IMR-90 (cell line): ENCODE measurements around the gene PXYLP1. TPM values are rescaled to one million over a fixed set of nuclear protein-coding genes. Genes with fewer than 3 reads are reported as not detected.

ENCODE experiments used
- ATAC-seq: fragments of 200-7000 bp; cut with Tn5 transposase; 2 replicates; pipeline ENCODE4 v1.9.1; 2020; ENCODE audit warnings: low read depth, mild to moderate bottlenecking, moderate library complexity
- BruUV-seq: library from RNA; stranded (reverse); fragments of 400-500 nt; replicated peaks from 2 replicates; lab custom pipeline; 2021; lab: Mats Ljungman, UMichigan
- CTCF ChIA-PET: fragments of 300-600 bp; formaldehyde crosslinking; extraction: SDS; loops from one replicate; lab custom pipeline; 2021; ENCODE audit warnings: antibody characterized with exemption; lab: Yijun Ruan, JAX
- POLR2A ChIA-PET: fragments of 300-600 bp; sonication (Branson Sonifier 250); formaldehyde crosslinking; loops from one replicate; lab custom pipeline; 2022; ENCODE audit warnings: antibody characterized with exemption; ENCODE audit not compliant: unreplicated experiment; lab: Charles Lee
- DNase-seq: peaks from one replicate; pipeline ENCODE4 v3.0.0; 2013
- H2AFZ ChIP-seq: replicated peaks from 2 replicates; pipeline ENCODE3; 2013; ENCODE audit warnings: low read length, mild to moderate bottlenecking; ENCODE audit not compliant: poor library complexity
- H2AK5ac ChIP-seq: 2 replicates; pipeline ENCODE4 v1.6.1; 2013; ENCODE audit warnings: low read depth, low read length, inconsistent platforms
- H2AK9ac ChIP-seq: replicated peaks from 2 replicates; pipeline ENCODE3; 2013; ENCODE audit warnings: mild to moderate bottlenecking, low read depth, low read length, moderate library complexity; ENCODE audit not compliant: poor library complexity
- H2BK120ac ChIP-seq: 2 replicates; pipeline ENCODE4 v1.6.1; 2013; ENCODE audit warnings: low read depth, low read length, inconsistent platforms
- H2BK15ac ChIP-seq: 3 replicates; pipeline ENCODE4 v1.6.1; 2013; ENCODE audit warnings: low read depth, low read length, inconsistent platforms
- H2BK20ac ChIP-seq: 2 replicates; pipeline ENCODE4 v1.6.1; 2013; ENCODE audit warnings: low read depth, mild to moderate bottlenecking, inconsistent platforms, low read length, moderate library complexity
- H2BK5ac ChIP-seq: 2 replicates; pipeline ENCODE4 v1.6.1; 2013; ENCODE audit warnings: mild to moderate bottlenecking, low read depth, low read length, inconsistent platforms; ENCODE audit not compliant: poor library complexity, severe bottlenecking
- H3K14ac ChIP-seq: replicated peaks from 2 replicates; pipeline ENCODE4 v1.6.1; 2013; ENCODE audit warnings: low read depth, low read length, inconsistent platforms
- H3K18ac ChIP-seq: 2 replicates; pipeline ENCODE4 v1.6.1; 2013; ENCODE audit warnings: low read depth, low read length, control low read depth
- H3K23ac ChIP-seq: 2 replicates; pipeline ENCODE4 v1.6.1; 2013; ENCODE audit warnings: low read depth, low read length, inconsistent platforms
- H3K27ac ChIP-seq: 2 replicates; pipeline ENCODE4 v1.5.1; 2013; ENCODE audit warnings: mild to moderate bottlenecking, control low read depth, low read length; ENCODE audit not compliant: insufficient read depth
- H3K27me3 ChIP-seq: 2 replicates; pipeline ENCODE4 v1.6.1; 2013; ENCODE audit warnings: low read length; ENCODE audit not compliant: control insufficient read depth, insufficient read depth
- H3K36me3 ChIP-seq: 2 replicates; pipeline ENCODE4 v1.6.1; 2013; ENCODE audit warnings: low read length, mixed read lengths; ENCODE audit not compliant: control insufficient read depth, insufficient read depth
- H3K4ac ChIP-seq: 2 replicates; pipeline ENCODE4 v1.6.1; 2013; ENCODE audit warnings: low read depth, low read length, inconsistent platforms
- H3K4me1 ChIP-seq: 2 replicates; pipeline ENCODE4 v1.6.1; 2013; ENCODE audit warnings: low read length, mixed read lengths; ENCODE audit not compliant: control insufficient read depth, insufficient read depth
- H3K4me2 ChIP-seq: 2 replicates; pipeline ENCODE4 v1.6.1; 2013; ENCODE audit warnings: low read depth, mild to moderate bottlenecking, control low read depth, low read length, moderate library complexity
- H3K4me3 ChIP-seq: 2 replicates; pipeline ENCODE4 v1.5.1; 2013; ENCODE audit warnings: low read depth, mild to moderate bottlenecking, control low read depth, low read length, moderate library complexity; ENCODE audit not compliant: insufficient read depth
- H3K56ac ChIP-seq: 2 replicates; pipeline ENCODE4 v1.6.1; 2013; ENCODE audit warnings: low read length, inconsistent platforms; ENCODE audit not compliant: insufficient read depth; ENCODE audit errors: extremely low read depth
- H3K79me1 ChIP-seq, 2 experiments: 2 replicates each; pipeline ENCODE4 v1.6.1; 2013; ENCODE audit warnings: low read length in 2 of 2, inconsistent platforms in 1 of 2, low read depth in 1 of 2
- H3K9ac ChIP-seq: 2 replicates; pipeline ENCODE4 v1.6.1; 2013; ENCODE audit warnings: low read depth, low read length, control low read depth
- H3K9me1 ChIP-seq: 2 replicates; pipeline ENCODE4 v1.6.1; 2013; ENCODE audit warnings: low read length, inconsistent platforms; ENCODE audit not compliant: insufficient read depth
- H3K9me3 ChIP-seq: 2 replicates; pipeline ENCODE4 v1.6.1; 2013; ENCODE audit warnings: low read length; ENCODE audit not compliant: control insufficient read depth, insufficient read depth
- H4K20me1 ChIP-seq: 2 replicates; pipeline ENCODE4 v1.6.1; 2013; ENCODE audit warnings: low read length, inconsistent platforms; ENCODE audit not compliant: insufficient read depth
- H4K5ac ChIP-seq: 2 replicates; pipeline ENCODE4 v1.6.1; 2013; ENCODE audit warnings: mild to moderate bottlenecking, low read depth, low read length, control low read depth
- H4K8ac ChIP-seq, 2 experiments: 2 replicates each; pipeline ENCODE4 v1.6.1; 2013; ENCODE audit warnings: low read depth in 2 of 2, low read length in 2 of 2, control low read depth in 1 of 2, inconsistent platforms in 1 of 2
- H4K91ac ChIP-seq: 2 replicates; pipeline ENCODE4 v1.6.1; 2013; ENCODE audit warnings: low read depth, low read length, inconsistent platforms; ENCODE audit not compliant: insufficient read depth
- BHLHE40 ChIP-seq: fragments of 150-350 bp; IDR thresholded peaks from 2 replicates; pipeline ENCODE4 v1.6.1; 2016; ENCODE audit warnings: mild to moderate bottlenecking, low read depth, low read length
- CEBPB ChIP-seq: IDR thresholded peaks from 2 replicates; pipeline ENCODE4 v1.6.1; 2012; ENCODE audit warnings: low read depth, low read length, improper control_type of control experiment
- CHD1 ChIP-seq: IDR thresholded peaks from 2 replicates; pipeline ENCODE4 v1.6.1; 2012; ENCODE audit warnings: low read depth, low read length, improper control_type of control experiment
- CTCF ChIP-seq: conservative IDR thresholded peaks from 2 replicates; pipeline ENCODE4 v1.5.1; 2012; ENCODE audit warnings: mild to moderate bottlenecking, low read depth, low read length, improper control_type of control experiment
- ELK1 ChIP-seq: fragments of 150-350 bp; IDR thresholded peaks from 2 replicates; pipeline ENCODE4 v1.6.1; 2016; ENCODE audit warnings: low read depth, mild to moderate bottlenecking, low read length, moderate library complexity, borderline replicate concordance
- FOS ChIP-seq: fragments of 150-350 bp; IDR thresholded peaks from 2 replicates; pipeline ENCODE4 v1.6.1; 2016; ENCODE audit warnings: low read depth, low read length
- MAFK ChIP-seq: IDR thresholded peaks from 2 replicates; pipeline ENCODE4 v1.6.1; 2012; ENCODE audit warnings: low read depth, low read length, improper control_type of control experiment
- MAZ ChIP-seq: IDR thresholded peaks from 2 replicates; pipeline ENCODE4 v1.6.1; 2012; ENCODE audit warnings: low read depth, mild to moderate bottlenecking, low read length, improper control_type of control experiment, moderate library complexity, borderline replicate concordance
- MXI1 ChIP-seq: IDR thresholded peaks from 2 replicates; pipeline ENCODE4 v1.6.1; 2012; ENCODE audit warnings: low read depth, mild to moderate bottlenecking, low read length, moderate library complexity, borderline replicate concordance
- NFE2L2 ChIP-seq: fragments of 150-350 bp; IDR thresholded peaks from 2 replicates; pipeline ENCODE4 v1.6.1; 2016; ENCODE audit warnings: low read depth, mild to moderate bottlenecking, low read length
- POLR2A ChIP-seq: IDR thresholded peaks from 2 replicates; pipeline ENCODE4 v1.6.1; 2012; ENCODE audit warnings: mild to moderate bottlenecking, low read depth, low read length
- RAD21 ChIP-seq: IDR thresholded peaks from 2 replicates; pipeline ENCODE4 v1.6.1; 2012; ENCODE audit warnings: low read length, improper control_type of control experiment
- RCOR1 ChIP-seq: IDR thresholded peaks from 2 replicates; pipeline ENCODE4 v1.6.1; 2012; ENCODE audit warnings: mild to moderate bottlenecking, low read length, improper control_type of control experiment; ENCODE audit not compliant: insufficient replicate concordance
- RFX5 ChIP-seq: IDR thresholded peaks from 2 replicates; pipeline ENCODE4 v1.8.0; 2012; ENCODE audit warnings: low read depth, mild to moderate bottlenecking, low read length, moderate library complexity
- SMC3 ChIP-seq: fragments of 150-350 bp; IDR thresholded peaks from 2 replicates; pipeline ENCODE4 v1.6.1; 2016; ENCODE audit warnings: low read depth, mild to moderate bottlenecking, antibody characterized with exemption, low read length, moderate library complexity
- WGBS, 2 experiments: methylation state at CpG; one replicate each; pipeline versions ENCODE4 v1.1.5 to v1.1.7; 2013; ENCODE audit warnings: missing lambda C conversion rate in 2 of 2; ENCODE audit not compliant: insufficient read length in 1 of 2; ENCODE audit errors: extremely low coverage in 2 of 2; 5-methylcytosine and 5-hydroxymethylcytosine counted together
- dilution Hi-C: fragments of 300-500 bp; cut with HindIII; formaldehyde crosslinking; loops from one replicate; pipeline ENCODE4 v1.14.3; 2018; ENCODE audit warnings: low sequenced_read_pairs; ENCODE audit not compliant: unreplicated experiment
- in situ Hi-C: fragments of 300-500 bp; cut with MboI; formaldehyde crosslinking; loops from 3 replicates; pipeline ENCODE4 v1.14.3; 2019; ENCODE audit warnings: low sequenced_read_pairs, inconsistent platforms, mixed read lengths
- intact Hi-C: fragments of 100-400 bp; cut with micrococcal nuclease; formaldehyde crosslinking; loops from 2 replicates; pipeline ENCODE4 v1.10.0; 2022
- polyA plus RNA-seq, 3 experiments: library from polyadenylated mRNA; depleted of rRNA; stranded (reverse); fragments of >200 nt; gene quantifications; 2 replicates each; pipeline ENCODE4 v1.2.3, GENCODE V29; 2012; ENCODE audit warnings: low replicate concordance in 1 of 3
- total RNA-seq: library from RNA; depleted of rRNA; stranded (reverse); fragments of >200 nt; gene quantifications from 2 replicates; pipeline ENCODE4 v1.2.3, GENCODE V29; 2012

Gene PXYLP1
- total and polyA plus RNA-seq, 2 of the 4 experiments (the other 2 are of a cell fraction) = 11.7 to 15.6 TPM

GRCh38 chr3:141336672-141337522 is 105.3 kb downstream of the PXYLP1 start:
- H2AK5ac ChIP-seq = peak overlapping the region; percentile 78
- no peaks in the 10 kb centered on the region; the same call in 1 of the 2 replicates for H3K9me3 ChIP-seq
- DNase-seq (peak; percentile 87), ATAC-seq (peak; percentile 36)
- peak overlapping the region; percentile 11; the same call in 1 of the 2 replicates for H3K4me2 ChIP-seq
- H3K56ac ChIP-seq = peak overlapping the region; percentile 53
- H3K79me1 ChIP-seq = peaks cover 0 to 21% of the 10 kb centered on the region in 2 experiments; a peak in 3 of 4 replicates
- H2BK5ac ChIP-seq = peak overlapping the region; percentile 73
- H3K27me3 ChIP-seq = no peaks in the 10 kb centered on the region
- intact Hi-C loops = no loop called here
- dilution Hi-C loops = no loop called here
- H4K8ac ChIP-seq = peak overlapping the region; percentile 60 to 80
- peak overlapping the region; percentile 91 for H2BK20ac ChIP-seq
- peak overlapping the region; percentile 87 for H2BK120ac ChIP-seq
- no peak overlapping the region; the same call in 1 of the 2 replicates for H3K27ac ChIP-seq
- H3K18ac ChIP-seq = peak overlapping the region; percentile 88; the same call in 1 of the 2 replicates
- WGBS, 2 experiments = no CpG with 5 or more reads among the region's 12 CpGs
- no peaks in the 10 kb centered on the region for H4K20me1 ChIP-seq
- peak overlapping the region; percentile 73 for H3K4ac ChIP-seq
- peaks cover 29% of the 10 kb centered on the region for H3K9me1 ChIP-seq
- POLR2A ChIA-PET = interaction anchor here (0.8 kb wide), 1 partner anchor 29 kb away, joined by 3 read pairs; no protein-coding TSS in a partner anchor
- peak overlapping the region; percentile 28; the same call in 1 of the 2 replicates for H3K23ac ChIP-seq
- CTCF ChIA-PET = interaction anchor here (0.9 to 1.2 kb wide), 3 partner anchors 24 to 115 kb away, joined by 3 read pairs; no protein-coding TSS in a partner anchor
- no peak overlapping the region for H3K4me3 ChIP-seq
- H4K91ac ChIP-seq = peak overlapping the region; percentile 56
- H3K9ac ChIP-seq = peak overlapping the region; percentile 13; the same call in 1 of the 2 replicates
- H3K36me3 ChIP-seq = no peaks in the 10 kb centered on the region
- H2AFZ ChIP-seq = peak overlapping the region; percentile 33
- H2AK9ac ChIP-seq = peak overlapping the region; percentile 6
- in situ Hi-C loops = loop anchor here (25.0 kb wide), 1 partner anchor 550 kb away; the partner anchor contains the start of gene ATP1B3
- BruUV-seq = no TSS peak
- peak overlapping the region; percentile 76 for H2BK15ac ChIP-seq
- H4K5ac ChIP-seq = peak overlapping the region; percentile 93
- H3K4me1 ChIP-seq = peaks cover 33% of the 10 kb centered on the region
- H3K14ac ChIP-seq = peak overlapping the region; percentile 83
- TF ChIP-seq MAZ (no peak), FOS (peak; percentile 18; the same call in 1 of the 2 replicates), CTCF (no peak), ELK1 (no peak), RAD21 (no peak), NFE2L2 (no peak), RCOR1 (no peak), MAFK (no peak), POLR2A (no peak), CEBPB (no peak), MXI1 (no peak), SMC3 (no peak), CHD1 (no peak), RFX5 (no peak), BHLHE40 (peak; percentile 52)
